ENCODE results near the gene DNAJC5.
"Not testable (repeated sequence)": the region's sequence is repeated elsewhere in the genome, so short reads cannot be mapped to it uniquely, and the experiment has no call there.

DNAJC5 gene

GRCh38 chr20:63867042-63867441 is 27.9 kb upstream of the DNAJC5 start:
- ATAC-seq (ENCODE audit: low read depth); H3K9me3 Mint-ChIP-seq; H3K27me3 Mint-ChIP-seq; H3K27ac Mint-ChIP-seq; DNase-seq (ENCODE audit: low spot score in 2 of 2): not testable (repeated sequence)
- Mint-ChIP-seq H3K4me1 (peaks cover 18% of the 10 kb centered on the region), H3K36me3 (peaks cover 19% of the 10 kb centered on the region), H3K4me3 (peak overlapping the region; percentile 59)

- H3K4me1 Mint-ChIP-seq: peaks cover 15% of the 10 kb centered on the region
- H3K27me3 Mint-ChIP-seq: no peaks in the 10 kb centered on the region
- H3K9me3 Mint-ChIP-seq: no peaks in the 10 kb centered on the region
- DNase-seq (ENCODE audit: low spot score in 2 of 2): no peak
- H3K27ac Mint-ChIP-seq: no peak overlapping the region
- peaks cover 19% of the 10 kb centered on the region for H3K36me3 Mint-ChIP-seq
- ATAC-seq (ENCODE audit: low read depth): no peak
- no peak overlapping the region for H3K4me3 Mint-ChIP-seq
Observed at GRCh38 chr20:63868264-63868663, 26.7 kb upstream of the DNAJC5 start.

GRCh38 chr20:63873477-63873971 is 21.4 kb upstream of the DNAJC5 start:
- no peak for ATAC-seq (ENCODE audit: low read depth)
- no peak overlapping the region for H3K4me3 Mint-ChIP-seq
- no peaks in the 10 kb centered on the region for H3K9me3 Mint-ChIP-seq
- H3K36me3 Mint-ChIP-seq: peaks cover 30% of the 10 kb centered on the region
- H3K27me3 Mint-ChIP-seq: no peaks in the 10 kb centered on the region
- DNase-seq (ENCODE audit: low spot score in 2 of 2): no peak
- H3K4me1 Mint-ChIP-seq: peaks cover 4% of the 10 kb centered on the region
- H3K27ac Mint-ChIP-seq: no peak overlapping the region

- H3K27ac Mint-ChIP-seq; H3K27me3 Mint-ChIP-seq; H3K4me1 Mint-ChIP-seq; ATAC-seq (ENCODE audit: low read depth); H3K4me3 Mint-ChIP-seq; H3K9me3 Mint-ChIP-seq; DNase-seq (ENCODE audit: low spot score in 2 of 2): not testable (repeated sequence)
- peaks cover 27% of the 10 kb centered on the region for H3K36me3 Mint-ChIP-seq
Observed at GRCh38 chr20:63874241-63874640, 20.7 kb upstream of the DNAJC5 start.

- H3K27ac Mint-ChIP-seq: no peak overlapping the region
- no peak overlapping the region for H3K4me3 Mint-ChIP-seq
- ATAC-seq (ENCODE audit: low read depth) (no peak), DNase-seq (ENCODE audit: low spot score in 2 of 2) (no peak)
- H3K4me1 Mint-ChIP-seq: peaks cover 6% of the 10 kb centered on the region
- H3K9me3 Mint-ChIP-seq: no peaks in the 10 kb centered on the region
- no peaks in the 10 kb centered on the region for H3K27me3 Mint-ChIP-seq
- peaks cover 19% of the 10 kb centered on the region for H3K36me3 Mint-ChIP-seq
Observed at GRCh38 chr20:63876489-63877036, 18.4 kb upstream of the DNAJC5 start.

GRCh38 chr20:63877755-63878470 is 17.0 kb upstream of the DNAJC5 start:
- H3K27me3 Mint-ChIP-seq: no peaks in the 10 kb centered on the region
- H3K4me3 Mint-ChIP-seq: no peak overlapping the region
- DNase-seq (ENCODE audit: low spot score in 2 of 2) (no peak), ATAC-seq (ENCODE audit: low read depth) (no peak)
- H3K4me1 Mint-ChIP-seq: peaks cover 6% of the 10 kb centered on the region
- H3K9me3 Mint-ChIP-seq: no peaks in the 10 kb centered on the region
- H3K27ac Mint-ChIP-seq: no peak overlapping the region
- peaks cover 19% of the 10 kb centered on the region for H3K36me3 Mint-ChIP-seq

GRCh38 chr20:63878899-63879663 is 15.8 kb upstream of the DNAJC5 start:
- no peak for DNase-seq (ENCODE audit: low spot score in 2 of 2)
- no peak overlapping the region for H3K4me3 Mint-ChIP-seq
- H3K4me1 Mint-ChIP-seq: peaks cover 5% of the 10 kb centered on the region
- H3K9me3 Mint-ChIP-seq: no peaks in the 10 kb centered on the region
- no peak overlapping the region for H3K27ac Mint-ChIP-seq
- ATAC-seq (ENCODE audit: low read depth): no peak
- peaks cover 18% of the 10 kb centered on the region for H3K36me3 Mint-ChIP-seq
- no peaks in the 10 kb centered on the region for H3K27me3 Mint-ChIP-seq

- not testable (repeated sequence) for ATAC-seq (ENCODE audit: low read depth); H3K4me3 Mint-ChIP-seq; H3K9me3 Mint-ChIP-seq; H3K4me1 Mint-ChIP-seq; H3K27ac Mint-ChIP-seq; H3K27me3 Mint-ChIP-seq; H3K36me3 Mint-ChIP-seq; DNase-seq (ENCODE audit: low spot score in 2 of 2)
Observed at GRCh38 chr20:63880901-63881300, 14.0 kb upstream of the DNAJC5 start.

GRCh38 chr20:63881451-63882226 is 13.3 kb upstream of the DNAJC5 start:
- H3K4me1 Mint-ChIP-seq: peaks cover 2% of the 10 kb centered on the region
- H3K27me3 Mint-ChIP-seq: no peaks in the 10 kb centered on the region
- no peak for ATAC-seq (ENCODE audit: low read depth)
- no peaks in the 10 kb centered on the region for H3K9me3 Mint-ChIP-seq
- peaks cover 5% of the 10 kb centered on the region for H3K36me3 Mint-ChIP-seq
- no peak for DNase-seq (ENCODE audit: low spot score in 2 of 2)
- H3K27ac Mint-ChIP-seq: no peak overlapping the region
- no peak overlapping the region for H3K4me3 Mint-ChIP-seq

- Mint-ChIP-seq H3K27me3 (no peaks in the 10 kb centered on the region), H3K4me3 (no peak overlapping the region), H3K36me3 (peaks cover 7% of the 10 kb centered on the region), H3K27ac (no peak overlapping the region), H3K4me1 (peaks cover 2% of the 10 kb centered on the region), H3K9me3 (no peaks in the 10 kb centered on the region)
- DNase-seq (ENCODE audit: low spot score in 2 of 2): no peak
- no peak for ATAC-seq (ENCODE audit: low read depth)
Observed at GRCh38 chr20:63882257-63883200, 12.4 kb upstream of the DNAJC5 start.

- no peaks in the 10 kb centered on the region for H3K9me3 Mint-ChIP-seq
- no peak overlapping the region for H3K4me3 Mint-ChIP-seq
- H3K36me3 Mint-ChIP-seq: peaks cover 7% of the 10 kb centered on the region
- DNase-seq (ENCODE audit: low spot score in 2 of 2): no peak
- no peaks in the 10 kb centered on the region for H3K27me3 Mint-ChIP-seq
- no peak overlapping the region for H3K27ac Mint-ChIP-seq
- no peak for ATAC-seq (ENCODE audit: low read depth)
- H3K4me1 Mint-ChIP-seq: peaks cover 2% of the 10 kb centered on the region
Observed at GRCh38 chr20:63883201-63883593, 11.7 kb upstream of the DNAJC5 start.

- H3K9me3 Mint-ChIP-seq: no peaks in the 10 kb centered on the region
- peak; percentile 21 for ATAC-seq (ENCODE audit: low read depth)
- H3K4me3 Mint-ChIP-seq: no peak overlapping the region
- no peak for DNase-seq (ENCODE audit: low spot score in 2 of 2)
- H3K36me3 Mint-ChIP-seq: peaks cover 11% of the 10 kb centered on the region
- H3K4me1 Mint-ChIP-seq: no peaks in the 10 kb centered on the region
- H3K27ac Mint-ChIP-seq: no peak overlapping the region
- no peaks in the 10 kb centered on the region for H3K27me3 Mint-ChIP-seq
Observed at GRCh38 chr20:63884506-63885263, 10.2 kb upstream of the DNAJC5 start.
